NCI-H146 (cell line): Measurements from ENCODE around the gene FKBP14.

Source experiments
- DNase-seq: peaks from one replicate; lab custom pipeline; 2025; lab: John Stamatoyannopoulos, UW

The FKBP14 gene

GRCh38 chr7:30034501-30034900 lies 8.0 kb upstream of the FKBP14 start:
- no peak for DNase-seq

DNA sequence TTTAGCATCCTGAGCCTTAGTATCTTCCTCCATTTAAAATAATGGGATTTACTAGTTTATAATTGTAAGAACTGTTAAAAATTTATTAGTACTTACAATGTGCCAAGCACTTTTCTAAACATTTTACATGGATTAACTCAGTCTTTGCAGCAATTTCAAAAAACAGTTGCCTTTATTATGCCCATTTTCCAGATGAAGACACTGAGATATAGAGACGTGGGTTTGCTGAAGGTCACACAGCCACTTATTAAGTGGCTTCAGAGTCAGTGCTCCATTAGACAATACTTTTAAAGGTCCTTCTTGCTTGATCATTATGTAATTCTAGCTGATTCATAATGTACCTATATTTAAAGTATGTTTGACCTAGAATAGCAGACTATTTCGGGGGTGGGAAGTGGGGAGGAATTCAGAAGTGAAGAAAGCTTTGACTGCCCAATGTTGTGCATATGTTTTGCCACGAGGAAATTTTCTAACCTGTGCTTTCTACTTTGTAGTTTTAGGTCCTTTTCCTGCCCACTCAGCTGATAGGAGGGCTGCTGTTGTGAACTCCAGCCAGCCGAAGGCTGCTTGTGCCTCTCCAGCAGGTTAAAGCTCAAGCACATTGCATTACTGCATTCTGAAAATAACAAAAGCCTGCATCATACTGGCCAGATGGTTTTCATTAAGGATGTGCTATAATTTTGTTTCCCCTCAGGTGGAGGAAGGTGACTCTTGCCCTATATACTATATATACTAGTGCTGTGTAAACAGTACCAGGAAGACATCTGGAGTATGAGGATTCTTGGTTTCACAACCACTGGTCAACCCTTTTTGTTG lies 6.0 kb upstream of the FKBP14 start:
- DNase-seq: no peak

DNA sequence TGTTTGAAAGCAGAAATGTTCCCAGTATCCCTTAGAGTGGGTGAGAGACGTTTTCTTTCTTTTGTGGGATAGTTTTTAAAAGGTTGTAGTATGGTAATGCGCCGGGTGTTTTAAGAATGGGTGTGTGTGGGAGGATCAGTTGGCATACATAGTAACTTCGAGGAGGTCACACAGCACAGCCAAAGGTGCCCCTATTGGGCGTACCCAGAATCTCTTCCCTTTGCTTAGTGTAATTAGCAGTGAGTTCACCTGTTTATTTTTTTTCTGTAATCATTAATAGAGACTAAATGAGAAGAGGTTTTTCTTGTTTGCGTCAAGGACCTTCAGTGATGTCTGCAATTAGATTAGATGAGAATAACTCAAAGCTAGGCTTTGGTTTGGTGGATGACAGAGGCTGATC lies 3.2 kb upstream of the FKBP14 start:
- DNase-seq: no peak

- DNase-seq: peak; percentile 66
Observed at GRCh38 chr7:30028749-30029635, 2.5 kb upstream of the FKBP14 start.

DNA sequence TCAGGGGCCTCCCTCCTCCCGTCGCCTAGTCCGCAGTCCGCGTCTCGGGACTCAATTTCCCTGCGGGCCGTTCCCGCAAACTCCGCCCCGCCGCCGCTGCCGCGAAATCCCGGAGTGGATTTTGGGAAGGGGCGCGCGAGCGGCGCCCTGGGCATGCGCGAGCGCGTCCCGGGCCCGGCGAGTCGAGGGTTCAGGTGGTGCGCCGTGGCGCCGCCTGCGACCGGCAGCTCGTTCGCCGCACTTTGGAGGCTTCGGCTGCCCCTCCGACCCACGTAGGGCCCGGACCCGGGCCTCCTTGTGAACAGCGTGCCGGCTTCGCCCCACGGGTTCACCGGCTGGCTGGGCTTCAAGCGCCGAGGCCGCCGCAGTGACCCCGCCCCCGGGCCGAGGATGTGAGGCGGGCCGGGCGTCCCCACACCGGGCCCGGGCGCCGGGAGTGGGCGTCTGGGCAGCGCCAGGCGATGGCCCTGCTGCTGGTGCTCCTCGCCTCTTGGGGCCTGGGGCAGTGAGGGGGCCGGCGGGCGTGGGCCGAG lies 1.8 kb upstream of the FKBP14 start, which contains the start of gene PLEKHA8:
PLEKHA8 (plus strand) TSS at position 197 of the 533 bp plus-strand sequence. CDS start 351 bp downstream, outside the sequence.
- DNase-seq: peak; percentile 83

- DNase-seq: no peak
Observed at GRCh38 chr7:30027740-30028215, 1.3 kb upstream of the FKBP14 start.

DNA sequence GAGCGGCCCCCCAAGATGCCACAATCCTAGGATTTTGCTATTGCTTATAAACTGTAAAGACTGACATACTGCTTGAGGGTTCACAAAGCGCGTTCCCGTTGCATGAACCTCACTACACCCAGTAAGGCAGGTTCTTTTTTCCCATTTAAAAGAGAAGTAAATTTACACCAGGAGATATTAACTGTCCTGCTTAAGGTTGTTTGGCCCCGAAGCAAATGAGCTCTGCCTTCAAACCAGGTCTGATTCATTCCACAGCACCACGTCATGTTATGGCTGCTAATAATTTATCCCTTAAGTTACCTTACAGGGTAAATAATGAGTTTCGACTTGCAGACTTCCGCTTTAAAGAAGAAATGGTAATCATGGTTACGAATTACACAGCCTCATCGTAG lies 559 bp upstream of the FKBP14 start:
- no peak for DNase-seq

DNA sequence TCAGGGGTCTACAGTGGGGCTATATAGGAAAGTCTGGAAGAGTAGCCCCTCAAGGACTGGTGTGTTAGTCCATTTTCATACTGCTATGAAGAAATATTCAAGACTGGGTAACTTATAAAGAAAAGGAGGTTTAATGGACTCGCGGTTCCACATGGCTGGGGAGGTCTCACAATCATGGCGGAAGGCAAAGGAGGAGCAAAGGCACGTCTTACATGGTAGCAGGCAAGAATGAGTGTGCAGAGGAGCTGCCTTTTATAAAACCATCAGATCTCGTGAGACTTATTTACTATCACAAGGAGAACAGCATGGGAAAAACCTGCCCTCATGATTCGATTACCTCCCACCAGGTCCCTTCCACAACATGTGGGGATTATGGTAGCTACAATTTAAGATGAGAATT lies 3.0 kb downstream of the FKBP14 start:
- DNase-seq: no peak

- DNase-seq: no peak
Observed at GRCh38 chr7:30022991-30023390, 3.5 kb downstream of the FKBP14 start.

- DNase-seq: no peak
Observed at GRCh38 chr7:30020535-30020934, 6.0 kb downstream of the FKBP14 start.

- DNase-seq: no peak
Observed at GRCh38 chr7:30019960-30020359, 6.5 kb downstream of the FKBP14 start.

DNA sequence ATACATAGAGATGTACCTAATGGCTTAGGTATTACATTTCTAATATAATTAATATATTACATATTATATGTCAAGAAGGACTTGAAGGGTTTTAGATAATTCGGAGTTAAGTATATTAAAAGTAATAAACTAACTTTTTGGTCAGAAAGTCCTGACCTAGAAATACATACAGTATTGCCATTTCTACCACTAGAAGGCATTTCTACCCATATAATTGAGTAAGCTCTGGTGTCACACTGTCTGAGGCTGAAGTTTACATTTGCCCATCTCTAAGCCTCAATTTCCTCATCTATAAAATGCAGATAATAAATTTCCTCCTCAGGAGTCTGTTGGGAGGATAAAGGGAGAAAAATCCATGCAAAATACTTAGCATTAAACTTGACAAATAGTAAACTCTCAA lies 7.1 kb downstream of the FKBP14 start:
- no peak for DNase-seq

- DNase-seq: no peak
Observed at GRCh38 chr7:30018451-30018850, 8.1 kb downstream of the FKBP14 start.

GRCh38 chr7:30012757-30013156 lies 13.7 kb downstream of the FKBP14 start:
- DNase-seq: no peak

DNA sequence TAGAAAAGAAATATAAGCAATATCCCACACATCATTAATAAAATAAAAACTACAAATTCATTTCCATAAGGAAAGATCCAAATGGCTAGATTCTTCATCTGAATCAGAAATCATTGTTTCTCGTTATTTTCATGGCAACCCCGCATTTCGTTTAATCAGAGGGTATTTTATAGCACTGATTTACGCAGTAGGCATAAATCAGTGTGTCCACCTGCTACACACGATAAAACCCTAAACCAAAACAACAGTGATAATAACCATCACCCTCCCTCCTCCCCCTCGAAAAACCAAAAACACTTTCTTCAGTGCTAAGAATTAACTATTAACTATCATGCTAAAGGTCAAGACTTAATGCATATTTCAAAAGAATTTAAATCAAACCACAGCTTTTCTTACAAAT lies 16.5 kb downstream of the FKBP14 start:
- no peak for DNase-seq

DNA sequence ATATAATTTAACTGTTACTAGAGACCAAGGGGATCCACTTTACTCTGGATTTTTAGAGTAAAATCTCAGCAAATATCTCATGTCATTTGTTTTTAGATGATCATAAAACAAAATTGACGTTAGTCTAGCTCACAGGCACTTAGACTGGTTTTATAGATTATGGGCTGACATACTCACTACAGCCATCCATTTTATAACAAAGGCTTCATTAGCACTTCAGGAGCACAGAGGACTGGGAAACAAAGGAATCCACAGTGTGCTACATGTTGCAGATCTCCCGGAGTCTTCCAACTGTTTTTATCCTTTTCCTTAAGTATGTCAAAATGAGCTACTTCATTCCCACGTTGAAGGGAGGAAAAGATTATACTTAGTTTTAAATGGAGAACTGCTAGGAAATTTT lies 21.0 kb downstream of the FKBP14 start:
- no peak for DNase-seq

DNA sequence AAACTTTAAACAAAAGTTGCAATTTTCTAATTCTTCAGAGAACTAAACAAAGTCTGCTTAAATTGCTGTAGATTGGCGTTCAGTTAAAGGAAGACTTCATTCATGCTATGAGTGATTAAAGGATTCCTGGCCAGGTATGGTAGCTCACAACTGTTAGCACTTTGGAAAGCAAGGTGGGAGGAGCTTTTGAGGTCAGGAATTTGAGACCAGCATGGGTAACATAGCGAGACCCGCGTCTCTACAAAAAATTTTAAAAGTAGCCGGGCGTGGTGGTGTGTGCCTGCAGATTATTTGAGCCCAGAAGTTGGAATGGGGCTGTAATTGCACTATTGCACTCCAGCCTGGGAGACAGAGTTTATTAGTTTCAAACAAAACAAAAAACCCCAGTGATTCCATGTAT lies 23.4 kb downstream of the FKBP14 start:
- no peak for DNase-seq

DNA sequence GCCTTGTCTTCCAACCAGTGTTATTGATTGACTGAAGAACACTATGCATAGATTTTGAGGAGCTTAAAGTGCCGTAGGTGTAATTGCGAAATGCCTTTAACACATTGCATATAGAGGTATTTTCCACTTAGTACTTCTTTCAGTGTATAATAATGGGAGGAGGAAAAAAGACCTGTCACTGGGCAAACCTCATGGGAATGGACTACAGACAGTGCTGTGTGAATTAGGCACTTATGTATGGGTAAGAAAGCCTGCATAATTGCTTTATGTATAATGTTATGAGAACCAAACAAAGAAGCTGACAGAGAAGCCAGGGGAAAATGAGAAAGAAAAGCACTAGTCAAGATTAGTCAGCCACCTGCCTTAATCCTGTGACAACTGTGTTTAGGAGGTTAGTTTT lies 24.5 kb downstream of the FKBP14 start:
- no peak for DNase-seq

DNA sequence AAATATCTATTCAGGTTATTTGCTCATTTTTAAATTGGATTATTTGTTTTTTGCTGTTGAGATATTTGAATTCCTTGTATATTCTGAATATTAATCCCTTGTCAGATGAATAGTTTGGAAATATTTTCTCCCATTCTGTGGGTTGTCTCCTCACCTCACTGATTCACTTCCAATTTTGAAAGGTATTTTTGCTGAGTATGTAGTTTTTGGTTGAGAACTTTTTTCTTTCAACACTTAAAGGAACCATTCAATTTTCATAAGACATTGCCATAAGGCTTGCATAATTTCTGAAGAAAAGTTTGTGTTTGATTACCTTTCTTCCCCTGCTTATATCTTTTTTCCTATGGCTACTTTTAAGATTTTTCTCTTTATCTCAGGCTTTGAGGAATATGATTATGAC lies 28.0 kb downstream of the FKBP14 start:
- DNase-seq: no peak

- DNase-seq: no peak
Observed at GRCh38 chr7:29996321-29996720, 30.2 kb downstream of the FKBP14 start.

GRCh38 chr7:29995652-29996051 lies 30.9 kb downstream of the FKBP14 start:
- no peak for DNase-seq

DNA sequence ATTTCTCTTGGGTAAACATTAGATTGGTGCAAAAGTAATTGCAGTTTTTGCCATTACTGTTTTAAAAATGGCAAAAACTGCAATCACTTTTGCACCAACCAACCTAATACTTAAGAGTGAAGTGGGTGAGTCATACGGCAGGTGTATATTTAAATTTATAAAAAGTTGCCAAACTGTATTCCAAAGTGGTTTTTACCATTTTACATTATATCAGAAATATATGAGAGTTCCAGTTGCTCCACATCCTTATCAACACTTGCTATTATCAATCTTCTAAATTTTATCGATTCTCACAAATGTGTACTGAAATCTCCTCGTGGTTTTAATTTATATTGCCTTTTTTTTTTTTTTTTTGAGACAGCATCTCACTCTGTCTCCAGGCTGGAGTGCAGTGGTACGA lies 33.4 kb downstream of the FKBP14 start:
- DNase-seq: no peak

- no peak for DNase-seq
Observed at GRCh38 chr7:29991937-29992336, 34.6 kb downstream of the FKBP14 start.
